GM12873 (cell line): ENCODE results near the gene OR10AD1.

Experiments used
- TF ChIP-seq, protein P1 (sequence below): IDR thresholded peaks from 2 replicates; pipeline ENCODE4 v1.5.1; 2012; ENCODE audit warnings: low read depth, mild to moderate bottlenecking, moderate library complexity, low read length, control low read depth; ENCODE audit not compliant: insufficient read depth; ENCODE audit errors: missing control alignments

The OR10AD1 gene, protein sequence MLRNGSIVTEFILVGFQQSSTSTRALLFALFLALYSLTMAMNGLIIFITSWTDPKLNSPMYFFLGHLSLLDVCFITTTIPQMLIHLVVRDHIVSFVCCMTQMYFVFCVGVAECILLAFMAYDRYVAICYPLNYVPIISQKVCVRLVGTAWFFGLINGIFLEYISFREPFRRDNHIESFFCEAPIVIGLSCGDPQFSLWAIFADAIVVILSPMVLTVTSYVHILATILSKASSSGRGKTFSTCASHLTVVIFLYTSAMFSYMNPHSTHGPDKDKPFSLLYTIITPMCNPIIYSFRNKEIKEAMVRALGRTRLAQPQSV

DNA sequence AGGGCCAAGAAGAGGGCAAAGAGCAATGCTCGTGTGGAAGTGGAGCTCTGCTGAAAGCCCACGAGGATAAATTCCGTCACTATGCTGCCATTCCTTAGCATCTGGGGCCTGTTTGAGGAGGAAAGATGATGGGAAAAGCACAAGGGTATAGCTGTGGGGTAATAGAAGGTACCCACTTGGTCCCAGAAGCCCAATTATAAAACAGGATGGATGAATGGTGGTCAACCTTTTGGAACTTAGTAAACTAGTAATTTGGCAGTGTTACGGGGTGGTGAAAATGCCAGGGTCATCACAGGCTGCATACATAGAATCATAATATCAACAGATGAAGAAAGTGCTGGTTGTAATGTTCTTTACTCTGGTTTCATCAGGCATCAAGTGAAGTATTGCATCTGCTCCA is at the start of gene OR10AD1:
OR10AD1 (minus strand) TSS at position 101 of the 400 bp plus-strand sequence; CDS start at position 101, 0 bp downstream.
- TF ChIP-seq, protein P1, sequence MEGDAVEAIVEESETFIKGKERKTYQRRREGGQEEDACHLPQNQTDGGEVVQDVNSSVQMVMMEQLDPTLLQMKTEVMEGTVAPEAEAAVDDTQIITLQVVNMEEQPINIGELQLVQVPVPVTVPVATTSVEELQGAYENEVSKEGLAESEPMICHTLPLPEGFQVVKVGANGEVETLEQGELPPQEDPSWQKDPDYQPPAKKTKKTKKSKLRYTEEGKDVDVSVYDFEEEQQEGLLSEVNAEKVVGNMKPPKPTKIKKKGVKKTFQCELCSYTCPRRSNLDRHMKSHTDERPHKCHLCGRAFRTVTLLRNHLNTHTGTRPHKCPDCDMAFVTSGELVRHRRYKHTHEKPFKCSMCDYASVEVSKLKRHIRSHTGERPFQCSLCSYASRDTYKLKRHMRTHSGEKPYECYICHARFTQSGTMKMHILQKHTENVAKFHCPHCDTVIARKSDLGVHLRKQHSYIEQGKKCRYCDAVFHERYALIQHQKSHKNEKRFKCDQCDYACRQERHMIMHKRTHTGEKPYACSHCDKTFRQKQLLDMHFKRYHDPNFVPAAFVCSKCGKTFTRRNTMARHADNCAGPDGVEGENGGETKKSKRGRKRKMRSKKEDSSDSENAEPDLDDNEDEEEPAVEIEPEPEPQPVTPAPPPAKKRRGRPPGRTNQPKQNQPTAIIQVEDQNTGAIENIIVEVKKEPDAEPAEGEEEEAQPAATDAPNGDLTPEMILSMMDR: no peak

DNA sequence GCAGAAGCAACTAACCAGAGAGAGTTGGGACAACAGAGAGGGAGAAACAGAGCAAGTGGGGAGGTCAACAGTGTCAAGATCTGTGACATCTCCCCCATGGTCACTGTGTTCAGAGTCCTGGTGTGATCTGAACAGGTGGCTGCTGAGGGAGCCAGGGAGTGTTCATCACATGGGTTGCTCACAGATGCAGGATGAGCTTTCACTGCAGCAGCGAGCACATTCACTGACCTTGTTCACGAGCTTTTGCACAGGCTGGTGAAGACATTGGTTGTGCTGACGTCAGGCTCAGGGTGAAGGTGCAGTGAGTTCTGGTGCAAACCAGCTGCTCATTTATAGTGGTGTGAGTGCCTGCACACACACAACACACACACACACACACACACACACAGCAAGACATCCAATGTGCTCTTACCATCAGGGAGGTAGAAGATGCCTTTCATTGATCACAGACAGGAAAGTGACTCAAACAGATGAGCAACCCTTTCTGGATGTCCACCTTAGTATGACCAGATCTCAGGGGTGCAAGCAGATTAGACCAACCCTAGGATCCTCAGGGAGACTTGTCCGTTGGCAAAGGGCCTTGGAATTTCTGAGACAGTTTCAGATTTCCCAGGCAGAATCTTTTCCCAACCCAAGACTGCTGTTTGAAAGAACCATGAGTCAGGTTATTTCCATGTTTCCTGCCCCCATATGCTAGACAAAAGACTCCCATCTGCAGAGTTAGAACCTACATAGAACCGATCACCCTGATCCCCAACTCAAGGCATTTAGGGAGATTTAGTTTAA is 44.3 kb upstream of the OR10AD1 start:
- TF ChIP-seq, protein P1: no peak

GRCh38 chr12:48237162-48237561 is 34.1 kb upstream of the OR10AD1 start:
- TF ChIP-seq, protein P1: no peak

- TF ChIP-seq, protein P1: no peak
These were observed 32.8 kb upstream of the OR10AD1 start for GRCh38 chr12:48235796-48236333.

- TF ChIP-seq, protein P1: no peak
These were observed 18.6 kb upstream of the OR10AD1 start for GRCh38 chr12:48221645-48222044.

DNA sequence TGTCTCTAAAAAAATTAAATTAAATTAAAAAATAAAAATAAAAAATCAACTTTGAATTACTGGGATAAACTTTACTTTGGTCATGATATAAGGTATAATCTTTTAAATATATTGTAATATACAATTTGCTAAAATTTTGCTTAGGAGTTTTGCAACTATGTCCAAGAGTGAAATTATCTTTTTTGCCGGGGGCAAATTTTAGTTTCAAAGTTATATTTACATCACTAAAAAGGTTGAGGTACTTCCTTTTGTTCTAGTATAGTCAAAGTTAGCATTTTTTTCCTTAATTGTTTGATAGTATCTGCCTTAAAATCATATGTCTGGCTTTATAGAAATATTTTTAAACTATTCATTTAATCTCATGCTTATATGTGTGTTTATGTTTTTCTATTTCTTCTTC is 17.6 kb upstream of the OR10AD1 start:
- TF ChIP-seq, protein P1: no peak

GRCh38 chr12:48219631-48220030 is 16.5 kb upstream of the OR10AD1 start:
- TF ChIP-seq, protein P1: no peak
